Measurements from ENCODE around the gene STK40. TPM values are rescaled to one million over a fixed set of nuclear protein-coding genes. Genes with fewer than 3 reads are reported as not detected.

Gene STK40
- polyA plus RNA-seq, 1 donor = 36.6 TPM

DNA sequence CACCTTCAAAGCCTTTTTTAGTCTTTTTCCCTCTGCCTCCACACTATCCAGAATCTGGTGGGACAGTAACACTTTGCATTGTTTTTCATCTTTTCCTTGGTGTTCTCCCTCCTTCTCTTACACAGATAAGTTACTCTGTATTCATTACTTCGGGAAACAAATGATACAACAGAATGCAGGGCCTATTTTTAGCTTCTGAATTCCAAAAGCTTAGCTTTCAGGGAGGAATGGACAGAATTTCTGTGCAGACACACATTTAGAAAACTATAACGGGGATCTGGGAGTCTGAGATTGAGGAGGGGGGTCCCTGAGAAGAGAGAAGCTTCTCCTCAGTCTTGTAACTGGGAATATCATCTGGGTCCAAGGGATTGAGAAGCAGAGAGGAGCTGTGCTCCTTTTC is 3.5 kb upstream of the STK40 start:
- WGBS (ENCODE audit: insufficient coverage, low lambda C conversion rate) = 100% methylated on average over 1 of the region's 2 CpGs
- Histone ChIP-seq H3K4me3 (ENCODE audit: low read length) (no peak overlapping the region), H3K4me1 (ENCODE audit: control insufficient read depth, insufficient read depth, low read length) (peaks cover 21% of the 10 kb centered on the region), H3K27me3 (ENCODE audit: control insufficient read depth, insufficient read depth, low read length) (no peaks in the 10 kb centered on the region), H3K9me3 (ENCODE audit: control insufficient read depth, low read depth, low read length) (no peaks in the 10 kb centered on the region), H3K36me3 (ENCODE audit: control insufficient read depth, insufficient read depth, low read length) (peaks cover 32% of the 10 kb centered on the region), H3K27ac (ENCODE audit: low read length) (no peak overlapping the region)
- DNase-seq = no peak

DNA sequence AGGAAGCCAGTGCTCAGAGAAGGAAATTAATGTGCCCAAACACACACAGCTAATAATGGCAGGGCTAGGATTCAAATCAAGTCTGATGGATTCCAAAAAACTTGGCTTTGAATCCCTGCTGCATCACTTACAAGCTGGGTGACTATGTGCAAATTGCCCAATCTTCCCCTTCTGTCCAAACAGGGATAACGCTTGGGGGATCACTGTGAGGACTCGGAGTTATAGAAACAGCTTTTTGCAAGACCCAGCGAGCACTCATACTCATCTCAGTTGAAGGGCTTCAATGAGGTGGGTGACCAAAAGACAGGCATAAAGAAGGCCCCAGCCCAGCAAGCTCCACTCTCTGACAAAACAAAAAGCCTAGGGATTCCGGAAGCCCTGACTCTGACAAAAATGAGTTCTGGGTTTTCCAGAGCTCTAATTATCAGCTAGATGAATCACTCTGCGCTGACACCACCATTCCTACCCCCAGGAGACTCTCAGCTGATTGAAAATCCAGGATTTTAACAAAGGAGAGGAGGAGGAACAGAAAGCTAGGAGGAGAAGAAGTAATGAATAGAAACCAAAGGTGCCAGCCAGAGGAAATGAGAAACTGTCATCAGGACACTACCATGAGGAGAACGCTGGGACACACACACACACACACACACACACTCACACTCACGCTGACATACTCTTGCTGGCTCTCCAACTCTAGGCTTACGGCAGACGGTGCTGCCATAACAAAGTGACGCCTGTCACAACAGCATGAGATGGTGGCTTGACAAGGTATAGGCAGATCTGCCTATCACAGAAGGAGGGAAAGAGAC is 1.6 kb upstream of the STK40 start:
- Histone ChIP-seq H3K4me1 (ENCODE audit: control insufficient read depth, insufficient read depth, low read length) (peaks cover 27% of the 10 kb centered on the region), H3K27ac (ENCODE audit: low read length) (peak overlapping the region; percentile 97), H3K4me3 (ENCODE audit: low read length) (peak overlapping the region; percentile 44), H3K9me3 (ENCODE audit: control insufficient read depth, low read depth, low read length) (no peaks in the 10 kb centered on the region), H3K27me3 (ENCODE audit: control insufficient read depth, insufficient read depth, low read length) (no peaks in the 10 kb centered on the region), H3K36me3 (ENCODE audit: control insufficient read depth, insufficient read depth, low read length) (peaks cover 15% of the 10 kb centered on the region)
- WGBS (ENCODE audit: insufficient coverage, low lambda C conversion rate) = no CpG with 5 or more reads among the region's 10 CpGs
- DNase-seq = peak in 1 of 2 donors; percentile 52

DNA sequence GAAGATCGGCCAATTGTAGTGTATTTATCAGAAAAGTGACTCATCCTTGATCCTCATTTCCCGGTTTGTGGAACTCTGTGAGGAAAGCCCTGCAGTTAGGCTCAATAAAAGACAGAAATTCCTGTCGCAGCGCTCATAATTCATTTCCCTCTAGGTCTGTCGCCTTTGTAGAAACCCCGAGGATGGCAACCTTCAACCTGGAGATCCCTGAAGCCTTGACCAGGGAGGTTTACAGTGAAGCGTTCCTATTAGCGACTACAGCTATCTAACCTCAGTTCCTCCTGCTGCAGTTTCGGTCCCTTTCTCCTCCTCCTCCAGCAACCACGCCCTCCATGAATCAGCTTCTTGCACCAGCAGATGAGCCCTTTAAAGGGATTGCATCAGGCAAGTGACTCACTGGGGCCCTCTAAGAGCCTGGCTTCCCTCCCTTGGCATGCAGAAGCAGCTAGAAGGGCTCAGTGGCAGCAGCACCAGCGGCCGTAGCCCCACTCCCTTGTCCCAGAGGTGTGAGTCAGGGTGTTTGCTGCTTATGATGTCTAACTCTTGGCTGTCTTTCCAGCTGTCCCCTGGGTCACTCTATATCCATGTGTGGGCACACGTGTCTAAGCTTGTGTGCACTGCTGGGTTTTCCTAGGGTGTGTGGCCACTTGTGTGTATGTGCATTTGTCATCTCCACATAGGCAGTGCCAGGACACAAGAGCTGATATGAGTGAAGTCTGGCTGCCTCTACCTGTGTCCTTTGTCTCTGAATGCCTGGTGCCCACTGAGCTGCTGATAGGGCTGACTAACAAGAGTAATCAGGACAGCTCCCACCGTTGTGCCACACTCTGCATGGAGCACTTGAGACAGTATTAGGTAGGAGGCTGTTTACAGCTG is 779 bp upstream of the STK40 start:
- Histone ChIP-seq H3K36me3 (ENCODE audit: control insufficient read depth, insufficient read depth, low read length) (peaks cover 9% of the 10 kb centered on the region), H3K9me3 (ENCODE audit: control insufficient read depth, low read depth, low read length) (no peaks in the 10 kb centered on the region), H3K27ac (ENCODE audit: low read length) (peak overlapping the region; percentile 97), H3K27me3 (ENCODE audit: control insufficient read depth, insufficient read depth, low read length) (no peaks in the 10 kb centered on the region), H3K4me1 (ENCODE audit: control insufficient read depth, insufficient read depth, low read length) (peaks cover 27% of the 10 kb centered on the region), H3K4me3 (ENCODE audit: low read length) (peak overlapping the region; percentile 44)
- DNase-seq = peak; percentile 97 to 99
- no CpG with 5 or more reads among the region's 14 CpGs for WGBS (ENCODE audit: insufficient coverage, low lambda C conversion rate)

DNA sequence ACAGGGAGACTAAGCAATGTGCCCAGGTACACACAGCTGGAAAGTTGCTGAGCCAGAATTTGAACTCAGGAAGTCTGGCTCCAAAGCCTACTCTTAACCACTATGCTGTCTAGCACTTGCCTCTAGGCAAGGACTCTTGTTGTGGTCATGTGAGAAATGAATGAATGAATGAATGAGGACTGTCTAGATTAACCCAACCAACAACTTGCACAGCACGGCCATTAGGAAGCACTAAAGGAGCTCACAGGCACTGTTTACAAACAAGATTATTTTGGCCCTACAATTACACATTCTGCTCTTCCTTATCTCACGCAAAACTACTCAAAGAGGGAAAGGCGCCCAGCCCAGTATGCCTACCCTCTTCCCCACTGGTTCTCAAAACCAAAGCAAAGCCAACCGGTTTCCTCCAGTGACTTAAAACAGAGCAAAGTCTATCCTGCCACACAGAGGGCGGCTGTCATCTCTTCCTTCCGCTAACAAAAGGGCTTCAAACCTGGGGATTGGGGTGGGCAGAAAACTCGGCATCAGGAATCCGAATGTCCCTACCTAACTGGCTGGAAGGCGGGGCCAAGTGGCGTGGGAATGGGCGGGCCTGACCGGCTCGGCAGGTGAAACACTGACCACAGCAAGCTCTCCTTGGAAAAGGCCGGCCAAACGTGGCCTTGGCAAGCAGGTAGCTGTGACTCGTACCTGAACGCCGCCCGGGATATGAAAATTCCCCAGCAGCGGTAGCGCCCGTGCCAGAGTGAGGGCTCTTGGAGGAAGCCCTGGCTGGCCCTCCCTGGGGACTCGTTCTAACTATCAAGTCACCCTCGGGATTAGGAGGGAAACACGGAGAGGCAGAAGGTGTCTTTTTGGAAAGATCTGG is 948 bp downstream of the STK40 start:
- H3K9me3 ChIP-seq (ENCODE audit: control insufficient read depth, low read depth, low read length) = no peaks in the 10 kb centered on the region
- peak; percentile 68 to 89 for DNase-seq
- peaks cover 40% of the 10 kb centered on the region for H3K4me1 ChIP-seq (ENCODE audit: control insufficient read depth, insufficient read depth, low read length)
- H3K27me3 ChIP-seq (ENCODE audit: control insufficient read depth, insufficient read depth, low read length) = no peaks in the 10 kb centered on the region
- H3K4me3 ChIP-seq (ENCODE audit: low read length) = peak overlapping the region; percentile 72
- H3K36me3 ChIP-seq (ENCODE audit: control insufficient read depth, insufficient read depth, low read length) = no peaks in the 10 kb centered on the region
- WGBS (ENCODE audit: insufficient coverage, low lambda C conversion rate) = no CpG with 5 or more reads among the region's 25 CpGs
- H3K27ac ChIP-seq (ENCODE audit: low read length) = peak overlapping the region; percentile 90

DNA sequence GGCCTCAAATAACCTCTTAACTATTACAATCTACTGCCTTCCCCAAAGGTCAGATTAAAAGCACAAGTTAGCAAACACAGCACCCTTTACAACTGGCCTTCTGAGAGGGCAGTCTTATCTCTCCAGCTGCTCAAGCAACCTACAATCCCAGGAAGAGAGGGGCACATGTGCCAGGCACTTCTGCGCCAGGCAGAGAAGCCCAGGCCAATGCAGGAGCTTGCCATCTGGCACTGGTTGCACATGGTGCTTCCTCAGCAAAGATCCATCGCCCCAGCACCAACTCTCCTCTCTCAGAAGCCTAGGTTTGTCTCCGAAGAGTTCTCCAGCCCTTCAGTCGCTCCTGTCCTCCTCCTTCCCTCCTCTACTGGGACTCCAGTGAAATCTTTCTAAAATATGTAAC is 2.5 kb downstream of the STK40 start:
- no CpG with 5 or more reads among the region's 4 CpGs for WGBS (ENCODE audit: insufficient coverage, low lambda C conversion rate)
- peaks cover 43% of the 10 kb centered on the region for H3K4me1 ChIP-seq (ENCODE audit: control insufficient read depth, insufficient read depth, low read length)
- no peak overlapping the region for H3K4me3 ChIP-seq (ENCODE audit: low read length)
- H3K9me3 ChIP-seq (ENCODE audit: control insufficient read depth, low read depth, low read length) = no peaks in the 10 kb centered on the region
- H3K27ac ChIP-seq (ENCODE audit: low read length) = no peak overlapping the region
- H3K36me3 ChIP-seq (ENCODE audit: control insufficient read depth, insufficient read depth, low read length) = no peaks in the 10 kb centered on the region
- DNase-seq = no peak
- no peaks in the 10 kb centered on the region for H3K27me3 ChIP-seq (ENCODE audit: control insufficient read depth, insufficient read depth, low read length)

DNA sequence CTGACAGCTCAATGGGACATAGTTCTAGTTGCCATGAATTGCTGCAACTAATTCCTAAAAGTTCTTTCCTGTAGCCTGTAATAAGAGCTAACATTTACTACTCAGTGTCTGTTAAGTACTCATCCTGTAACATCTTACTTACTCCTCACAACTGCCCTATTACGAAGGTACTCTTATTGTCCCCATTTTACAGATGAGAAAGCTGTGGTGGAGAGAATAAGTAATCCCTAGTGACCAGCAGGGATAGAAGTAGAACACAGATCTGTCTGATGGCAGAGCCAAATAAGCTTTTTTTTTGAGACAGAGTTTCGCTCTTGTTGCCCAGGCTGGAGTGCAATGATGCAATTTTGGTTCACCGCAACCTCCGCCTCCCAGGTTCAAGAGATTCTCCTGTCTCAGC is 3.1 kb downstream of the STK40 start:
- no peak overlapping the region for H3K27ac ChIP-seq (ENCODE audit: low read length)
- WGBS (ENCODE audit: insufficient coverage, low lambda C conversion rate) = no CpG with 5 or more reads among the region's 4 CpGs
- H3K9me3 ChIP-seq (ENCODE audit: control insufficient read depth, low read depth, low read length) = no peaks in the 10 kb centered on the region
- H3K36me3 ChIP-seq (ENCODE audit: control insufficient read depth, insufficient read depth, low read length) = no peaks in the 10 kb centered on the region
- DNase-seq = no peak
- no peak overlapping the region for H3K4me3 ChIP-seq (ENCODE audit: low read length)
- no peaks in the 10 kb centered on the region for H3K27me3 ChIP-seq (ENCODE audit: control insufficient read depth, insufficient read depth, low read length)
- H3K4me1 ChIP-seq (ENCODE audit: control insufficient read depth, insufficient read depth, low read length) = peaks cover 37% of the 10 kb centered on the region

DNA sequence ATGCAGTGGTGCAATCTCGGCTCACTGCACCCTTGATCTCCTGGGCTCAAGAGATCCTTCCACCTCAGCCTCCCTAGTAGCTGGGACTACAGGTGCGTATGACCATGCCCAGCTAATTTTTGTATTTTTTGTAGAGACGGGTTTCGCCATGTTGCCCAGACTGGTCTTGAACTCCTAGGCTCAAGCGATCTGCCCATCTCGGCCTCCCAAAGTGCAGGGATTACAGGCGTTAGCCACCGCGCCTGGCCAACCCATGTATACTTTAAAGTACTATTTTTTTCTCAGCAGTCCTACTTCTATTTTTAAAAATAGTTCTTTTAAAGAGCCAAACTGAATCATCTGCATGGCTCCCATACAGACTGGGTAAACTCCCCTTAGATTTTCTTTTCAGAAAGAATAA is 3.5 kb downstream of the STK40 start:
- H3K9me3 ChIP-seq (ENCODE audit: control insufficient read depth, low read depth, low read length) = no peaks in the 10 kb centered on the region
- 97% methylated on average over 5 of the region's 9 CpGs for WGBS (ENCODE audit: insufficient coverage, low lambda C conversion rate)
- DNase-seq = no peak
- H3K36me3 ChIP-seq (ENCODE audit: control insufficient read depth, insufficient read depth, low read length) = no peaks in the 10 kb centered on the region
- no peaks in the 10 kb centered on the region for H3K27me3 ChIP-seq (ENCODE audit: control insufficient read depth, insufficient read depth, low read length)
- H3K27ac ChIP-seq (ENCODE audit: low read length) = no peak overlapping the region
- H3K4me3 ChIP-seq (ENCODE audit: low read length) = no peak overlapping the region
- peaks cover 33% of the 10 kb centered on the region for H3K4me1 ChIP-seq (ENCODE audit: control insufficient read depth, insufficient read depth, low read length)

DNA sequence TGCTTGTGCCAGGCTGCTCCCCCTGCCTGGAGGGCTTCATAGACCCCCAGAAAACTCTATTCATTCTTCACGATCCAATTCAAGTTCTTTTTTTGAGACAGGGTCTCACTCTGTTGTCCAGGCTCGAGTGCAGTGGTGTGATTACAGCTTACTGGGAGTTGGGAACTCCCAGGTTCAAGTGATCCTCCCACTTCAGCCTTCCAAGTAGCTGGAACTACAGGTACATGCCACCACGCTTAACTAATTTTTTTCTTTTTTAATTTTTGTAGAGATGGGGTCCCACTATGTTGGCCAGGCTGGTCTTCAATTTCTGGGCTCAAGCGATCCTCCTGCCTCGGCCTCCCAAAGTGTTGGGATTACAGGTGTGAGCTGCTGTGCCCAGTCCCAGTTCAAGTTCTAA is 4.3 kb downstream of the STK40 start:
- H3K4me3 ChIP-seq (ENCODE audit: low read length) = no peak overlapping the region
- H3K9me3 ChIP-seq (ENCODE audit: control insufficient read depth, low read depth, low read length) = no peaks in the 10 kb centered on the region
- WGBS (ENCODE audit: insufficient coverage, low lambda C conversion rate) = no CpG with 5 or more reads among the region's 5 CpGs
- no peaks in the 10 kb centered on the region for H3K27me3 ChIP-seq (ENCODE audit: control insufficient read depth, insufficient read depth, low read length)
- H3K4me1 ChIP-seq (ENCODE audit: control insufficient read depth, insufficient read depth, low read length) = peaks cover 26% of the 10 kb centered on the region
- no peak overlapping the region for H3K27ac ChIP-seq (ENCODE audit: low read length)
- DNase-seq = no peak
- no peaks in the 10 kb centered on the region for H3K36me3 ChIP-seq (ENCODE audit: control insufficient read depth, insufficient read depth, low read length)

DNA sequence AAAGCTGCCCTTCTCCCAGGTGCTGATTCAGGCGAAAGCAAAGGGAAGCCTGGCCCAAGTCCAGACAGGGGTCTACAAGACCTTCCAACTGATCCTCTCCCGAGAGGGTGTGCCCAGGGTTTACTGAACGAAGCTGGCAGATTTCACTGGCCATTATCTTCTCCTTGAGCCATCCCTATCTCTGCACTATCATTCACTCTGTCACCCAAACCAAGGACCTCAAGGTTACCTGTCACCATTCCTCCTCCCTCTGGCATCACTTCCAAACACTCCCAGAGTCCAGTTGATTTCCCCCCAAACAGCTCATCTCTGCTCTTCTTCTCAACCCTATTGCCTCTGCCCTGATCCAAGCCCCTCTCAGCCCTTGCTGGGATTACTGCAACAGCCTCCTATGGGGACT is 4.9 kb downstream of the STK40 start:
- no peaks in the 10 kb centered on the region for H3K27me3 ChIP-seq (ENCODE audit: control insufficient read depth, insufficient read depth, low read length)
- WGBS (ENCODE audit: insufficient coverage, low lambda C conversion rate) = no CpG with 5 or more reads among the region's 3 CpGs
- H3K4me1 ChIP-seq (ENCODE audit: control insufficient read depth, insufficient read depth, low read length) = peaks cover 29% of the 10 kb centered on the region
- no peak for DNase-seq
- no peaks in the 10 kb centered on the region for H3K9me3 ChIP-seq (ENCODE audit: control insufficient read depth, low read depth, low read length)
- no peak overlapping the region for H3K4me3 ChIP-seq (ENCODE audit: low read length)
- H3K27ac ChIP-seq (ENCODE audit: low read length) = peak overlapping the region; percentile 68
- peaks cover 2% of the 10 kb centered on the region for H3K36me3 ChIP-seq (ENCODE audit: control insufficient read depth, insufficient read depth, low read length)

DNA sequence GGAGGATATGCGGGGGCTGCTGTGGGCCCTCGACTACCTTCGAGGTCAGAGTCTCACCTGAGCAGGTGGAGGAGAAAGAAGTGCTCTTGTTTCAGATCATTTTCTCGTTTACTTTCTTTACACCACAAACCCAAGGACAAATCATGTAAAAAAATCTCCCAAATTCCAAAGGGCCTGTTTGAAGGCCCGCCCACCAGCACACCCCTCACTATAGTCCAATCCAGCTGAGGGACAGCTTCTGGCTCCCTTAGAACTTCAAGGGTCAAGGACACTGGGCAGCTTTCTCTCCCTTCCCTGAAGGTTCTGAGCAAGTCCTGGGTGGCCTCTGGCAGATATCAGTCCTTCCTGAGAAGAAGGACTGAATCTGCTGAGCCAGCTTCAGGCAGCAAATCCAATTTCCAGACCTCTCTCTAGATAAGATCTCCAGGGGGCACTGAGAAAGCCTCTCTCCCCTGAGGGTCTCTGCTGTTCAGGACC is 5.5 kb downstream of the STK40 start:
- DNase-seq = peak in 1 of 2 donors; percentile 59
- Histone ChIP-seq H3K4me3 (ENCODE audit: low read length) (no peak overlapping the region), H3K27ac (ENCODE audit: low read length) (peak overlapping the region; percentile 68), H3K4me1 (ENCODE audit: control insufficient read depth, insufficient read depth, low read length) (peaks cover 34% of the 10 kb centered on the region), H3K36me3 (ENCODE audit: control insufficient read depth, insufficient read depth, low read length) (peaks cover 2% of the 10 kb centered on the region), H3K9me3 (ENCODE audit: control insufficient read depth, low read depth, low read length) (no peaks in the 10 kb centered on the region), H3K27me3 (ENCODE audit: control insufficient read depth, insufficient read depth, low read length) (no peaks in the 10 kb centered on the region)
- no CpG with 5 or more reads among the region's 5 CpGs for WGBS (ENCODE audit: insufficient coverage, low lambda C conversion rate)

All from large intestine (tissue), 3 donors.